Activated CD4-positive, alpha-beta T cell treated with anti-CD3 and anti-CD28 coated beads, Interleukin-2, amount 50 U/mL, for 24 hours (primary cell): ENCODE measurements around the gene RPL18.
"Not testable (repeated sequence)": the region's sequence is repeated elsewhere in the genome, so short reads cannot be mapped to it uniquely, and the experiment has no call there.

Experiments
- DNase-seq, 2 donors: peaks; one replicate each; pipeline ENCODE4 v3.0.0-alpha.2; 2020; ENCODE audit warnings: low read depth in 1 of 2, low spot score in 1 of 2

The RPL18 gene

DNA sequence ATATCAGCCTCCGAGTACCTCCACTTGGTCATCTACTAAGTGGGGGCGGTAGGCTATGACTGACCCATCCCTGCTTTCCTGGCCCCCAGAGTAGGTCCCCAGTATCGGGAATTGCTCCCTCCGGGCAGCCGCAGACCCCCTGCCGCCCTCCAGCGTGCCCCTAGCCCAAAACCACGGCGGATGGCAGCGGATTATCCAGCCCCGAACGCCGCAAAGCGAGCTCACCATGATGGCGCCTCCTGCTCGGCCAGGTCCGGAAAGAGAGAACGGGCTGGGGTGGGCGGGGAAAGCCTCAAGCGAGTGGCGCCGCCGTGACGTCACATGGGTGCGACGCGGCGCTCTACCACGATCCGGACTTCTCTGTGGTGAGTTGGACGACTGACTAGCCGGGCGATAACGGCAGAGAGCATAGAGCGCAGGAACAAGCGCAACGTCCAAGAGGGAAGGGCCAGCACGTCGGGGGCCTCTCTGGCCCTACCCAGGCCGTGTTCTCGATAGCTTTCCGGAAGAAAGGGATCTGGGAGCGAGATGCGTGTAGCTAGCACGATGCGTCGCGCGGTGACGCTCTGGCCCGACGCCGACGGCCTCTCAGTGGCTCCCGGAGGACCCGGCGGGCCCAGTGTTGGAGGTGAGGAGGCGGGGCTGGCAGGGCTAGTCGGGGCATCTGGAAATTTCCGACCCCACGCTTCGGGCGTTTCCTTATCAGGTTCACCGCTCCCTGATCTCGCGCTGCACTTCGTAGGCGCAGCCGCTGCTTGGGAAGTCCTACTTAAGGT, at the start of gene RPL18, which contains the start of gene SPHK2:
Gene RPL18 (minus strand): TSS at position 263 of the 776 bp plus-strand sequence. CDS start 35 bp downstream, at position 228.
Gene SPHK2 (plus strand): TSS at position 591 of the 776 bp plus-strand sequence. CDS start 1,009 bp downstream, outside the sequence.
- peak; percentile 92 to 93 for DNase-seq

DNA sequence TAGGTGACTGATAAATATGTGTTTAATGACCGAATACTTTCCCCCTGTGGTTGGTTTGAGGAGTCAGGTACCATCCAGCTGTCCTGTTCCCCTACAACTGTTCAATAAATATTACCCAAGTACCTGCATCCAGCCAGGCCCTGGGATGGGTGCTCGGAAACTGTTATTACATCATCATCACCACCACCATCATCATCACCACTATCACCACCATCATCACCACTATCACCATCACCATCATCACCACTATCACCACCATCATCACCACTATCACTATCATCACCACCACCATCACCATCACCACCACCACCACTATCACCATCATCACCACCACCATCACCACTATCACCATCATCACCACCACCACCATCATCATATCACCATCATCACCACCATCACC, 49.8 kb upstream of the RPL18 start:
- DNase-seq: no peak

DNA sequence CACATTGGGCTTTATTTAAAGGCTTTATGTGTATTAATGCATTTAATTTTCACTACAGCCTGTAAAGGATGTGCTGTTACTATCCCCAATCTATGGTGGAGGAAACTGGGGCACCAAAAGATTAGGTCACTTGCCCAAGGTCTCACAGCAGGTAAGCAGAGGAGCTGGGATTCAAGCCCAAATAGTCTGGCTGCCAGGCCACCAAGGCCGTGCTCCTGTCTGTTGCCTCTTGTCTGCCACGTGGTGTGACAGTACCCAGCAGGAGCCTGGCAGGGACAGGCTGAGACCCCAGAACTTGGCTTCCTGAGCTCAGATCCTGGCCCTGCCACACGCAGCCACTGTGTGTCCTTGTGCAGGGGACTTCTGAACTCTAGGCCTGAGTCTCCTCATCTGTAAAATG, 49.4 kb upstream of the RPL18 start:
- DNase-seq: no peak

DNA sequence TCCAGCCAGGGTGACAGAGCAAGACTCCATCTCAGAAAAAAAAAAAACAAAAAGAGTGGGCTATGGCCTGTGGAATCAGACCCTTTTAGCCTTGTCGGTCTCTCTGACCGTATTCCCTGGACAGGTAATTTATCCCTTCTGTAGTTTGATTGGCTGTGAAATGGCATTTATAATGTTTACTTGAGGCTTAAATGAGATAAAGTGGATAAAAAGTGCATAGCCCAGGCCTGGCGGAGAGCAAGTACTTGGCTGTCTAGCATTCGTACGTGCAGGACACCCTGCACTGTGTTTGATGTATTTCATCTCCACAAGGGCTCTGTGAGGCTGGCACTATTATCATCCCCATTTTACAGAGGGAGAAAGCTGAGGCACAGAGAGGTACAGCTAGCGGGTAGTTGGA, 46.8 kb upstream of the RPL18 start:
- DNase-seq: no peak

DNA sequence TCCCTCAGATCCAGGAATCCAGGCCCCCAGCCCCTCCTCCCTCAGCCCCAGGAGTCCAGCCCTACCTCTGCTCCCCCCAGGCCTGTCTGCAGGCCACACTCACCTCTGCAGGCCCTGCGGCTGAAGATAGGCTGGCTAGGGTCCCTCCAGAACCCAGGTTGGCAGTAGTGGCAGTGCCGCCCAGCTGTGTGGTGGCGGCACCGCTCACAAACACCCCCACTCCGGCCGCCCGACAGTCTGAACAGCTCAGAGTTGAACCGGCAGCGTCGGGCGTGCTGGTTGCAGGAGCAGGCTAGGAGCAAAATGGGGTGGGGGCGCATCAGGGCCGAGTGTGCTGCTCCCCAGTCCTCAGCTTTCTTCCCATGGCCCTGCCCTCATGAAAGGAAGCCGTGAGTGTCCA, 45.5 kb upstream of the RPL18 start:
- DNase-seq: no peak

DNA sequence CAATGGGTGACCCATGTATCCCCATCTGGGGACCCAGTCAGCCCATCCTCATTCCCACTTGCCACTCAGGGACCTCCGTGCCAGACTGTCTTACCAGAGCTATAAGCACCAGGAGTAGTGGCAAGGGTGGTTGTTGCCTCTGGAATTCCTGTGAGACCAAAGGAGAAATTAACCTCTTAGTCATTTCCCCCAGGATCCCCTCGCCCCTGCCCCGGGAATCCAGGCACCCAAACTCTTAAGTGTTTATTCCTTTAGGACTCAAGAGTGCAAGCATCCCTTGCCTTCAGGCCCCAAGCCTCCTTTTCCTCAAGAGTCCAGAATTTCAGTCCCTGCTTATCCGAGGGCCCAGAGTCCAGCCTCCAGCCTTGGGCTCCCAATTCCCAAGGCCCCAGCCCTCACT, 44.7 kb upstream of the RPL18 start:
- DNase-seq: no peak

DNA sequence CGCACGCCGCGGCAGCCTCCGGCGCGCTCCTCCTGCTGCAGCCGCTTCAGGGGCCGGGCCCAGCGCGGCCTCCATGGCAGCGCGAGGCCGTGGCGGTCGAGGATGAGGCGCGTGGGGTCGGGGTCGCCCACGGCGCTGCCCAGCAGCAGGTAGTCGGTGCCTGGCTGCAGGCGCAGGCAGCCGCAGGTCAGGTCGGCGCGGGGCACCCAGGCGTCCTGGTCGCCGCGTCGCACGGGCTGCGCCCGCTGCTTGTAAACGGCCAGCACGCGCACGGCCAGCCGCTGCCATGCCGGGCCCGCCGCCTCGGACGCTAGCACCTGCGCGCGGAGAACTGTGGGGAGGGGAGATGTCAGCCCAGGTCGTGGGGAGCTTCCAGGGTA, 42.7 kb upstream of the RPL18 start:
- no peak for DNase-seq

DNA sequence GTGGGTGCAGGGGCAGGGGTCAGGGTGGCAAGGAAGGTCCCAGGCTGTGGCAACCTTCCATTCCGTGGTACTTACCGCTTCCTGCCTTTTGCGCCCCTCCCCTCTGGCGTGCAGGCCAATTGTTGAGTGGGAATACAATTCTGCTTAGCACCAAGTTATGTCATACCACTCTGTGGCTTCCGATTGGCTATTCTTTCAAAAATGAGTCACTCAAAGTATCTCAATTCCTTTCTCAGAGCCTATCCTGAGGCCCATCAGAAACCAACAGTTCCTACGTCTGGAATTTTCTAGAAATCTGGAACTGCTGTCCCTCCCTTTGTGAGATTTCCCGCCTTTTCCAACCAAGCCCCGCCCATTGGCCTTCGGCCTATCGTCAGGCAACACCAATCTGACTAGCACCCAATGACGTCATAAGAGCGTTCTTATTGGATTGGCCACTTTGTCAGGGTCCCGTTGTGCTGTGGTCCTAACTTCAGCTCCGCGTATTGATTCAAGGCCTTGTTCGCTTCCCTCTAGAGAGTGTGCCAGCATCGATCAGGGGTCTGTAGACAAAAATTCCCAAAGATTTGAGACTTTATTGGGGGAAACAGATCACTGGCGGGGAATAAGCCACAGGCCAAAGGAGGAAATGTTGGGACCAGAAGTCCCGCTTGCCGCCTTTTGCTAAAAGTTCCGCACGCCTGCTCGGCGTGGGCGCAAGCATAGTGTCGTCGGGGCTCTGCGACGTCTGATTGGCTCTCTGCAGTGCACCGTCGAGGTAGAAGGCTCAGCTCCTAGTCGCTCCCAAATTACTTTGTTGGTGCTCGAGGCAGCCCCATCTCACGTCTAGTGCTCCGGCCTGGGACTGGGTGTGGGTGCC, 42.1 kb upstream of the RPL18 start:
- DNase-seq: peak; percentile 67 to 84

DNA sequence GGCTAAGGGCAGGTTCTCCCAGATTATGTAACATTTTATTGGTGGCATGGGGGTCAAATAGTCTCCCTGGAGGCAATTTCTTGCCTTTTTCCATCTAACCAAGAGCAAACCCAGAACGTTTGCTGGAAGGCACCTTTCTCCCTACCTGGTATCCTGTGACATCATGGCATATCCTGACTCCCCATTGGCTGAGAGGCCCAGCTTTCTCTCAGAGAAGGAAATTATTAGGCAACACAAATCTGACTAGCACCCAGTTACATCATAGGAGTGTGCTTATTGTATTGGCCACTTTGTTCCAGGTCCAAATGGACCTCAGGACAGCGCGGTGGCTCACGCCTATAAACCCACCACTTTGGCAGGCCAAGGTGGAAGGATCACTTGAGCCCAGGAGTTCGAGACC, 40.8 kb upstream of the RPL18 start:
- DNase-seq: no peak

DNA sequence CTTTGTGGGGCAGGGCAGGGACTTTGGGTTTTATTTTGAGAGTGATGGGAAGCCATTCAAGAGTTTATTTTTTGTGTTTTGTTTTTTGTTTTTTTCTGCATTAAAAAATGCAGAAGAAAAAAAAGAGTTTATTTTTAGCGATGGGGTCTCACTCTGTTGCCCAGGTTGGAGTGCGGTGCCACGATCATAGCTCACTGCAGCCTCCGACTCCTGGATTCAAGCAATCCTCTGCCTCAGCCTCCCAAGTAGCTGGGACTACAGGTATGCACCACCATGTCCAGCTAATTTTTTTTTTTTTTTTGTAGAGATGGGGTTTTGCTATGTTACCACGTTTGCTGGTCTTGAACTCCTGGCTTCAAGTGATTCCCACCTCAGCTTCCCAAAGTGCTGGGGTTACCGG, 39.5 kb upstream of the RPL18 start:
- DNase-seq: no peak

DNA sequence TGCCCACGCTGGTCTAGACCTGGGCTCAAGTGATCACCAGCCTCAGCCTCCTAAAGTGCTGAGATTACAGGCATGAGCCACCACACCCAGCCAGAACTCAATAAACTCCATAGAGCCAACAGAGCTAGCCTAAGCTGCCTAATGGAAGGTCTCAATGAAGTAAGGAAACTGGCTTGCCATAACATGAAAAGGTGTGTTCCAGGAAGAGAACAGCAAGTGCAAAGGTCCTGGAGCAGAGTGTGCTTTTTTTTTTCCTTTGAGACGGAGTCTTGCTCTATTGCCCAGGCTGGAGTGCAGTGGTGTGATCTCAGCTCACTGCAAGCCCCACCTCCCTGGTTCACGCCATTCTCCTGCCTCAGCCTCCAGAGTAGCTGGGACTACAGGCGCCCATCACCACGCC, 38.9 kb upstream of the RPL18 start:
- DNase-seq: not testable (repeated sequence)

DNA sequence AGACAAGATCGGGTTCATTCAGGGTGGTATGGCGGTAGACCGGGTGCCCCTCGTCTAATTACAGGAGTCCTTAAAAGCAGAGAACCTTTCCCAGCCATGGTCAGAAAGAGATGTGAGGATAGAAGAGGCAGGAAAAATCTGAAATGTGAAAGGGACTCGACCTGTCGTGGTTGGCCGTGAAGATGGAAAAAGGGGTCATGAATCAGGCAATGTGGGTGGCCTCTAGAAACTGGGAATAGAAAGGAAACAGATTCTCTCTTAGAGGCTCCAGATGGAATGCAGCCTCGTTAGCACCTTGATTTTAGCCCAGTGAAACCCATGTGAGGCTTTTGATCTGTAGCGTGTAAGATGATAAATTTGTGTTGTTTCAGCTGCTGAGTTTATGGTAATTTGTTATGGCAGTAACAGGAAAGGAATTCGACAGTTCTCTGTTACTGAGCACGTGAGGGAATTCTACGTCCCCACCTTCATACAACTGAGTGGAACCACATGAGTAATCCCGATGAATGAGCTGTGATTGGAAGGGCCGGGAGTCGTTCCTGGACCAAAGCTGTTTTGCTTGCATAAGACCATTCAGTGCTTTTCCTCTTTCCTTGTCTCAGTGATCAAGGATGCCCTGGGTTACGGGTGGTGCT, 38.0 kb upstream of the RPL18 start:
- no peak for DNase-seq

DNA sequence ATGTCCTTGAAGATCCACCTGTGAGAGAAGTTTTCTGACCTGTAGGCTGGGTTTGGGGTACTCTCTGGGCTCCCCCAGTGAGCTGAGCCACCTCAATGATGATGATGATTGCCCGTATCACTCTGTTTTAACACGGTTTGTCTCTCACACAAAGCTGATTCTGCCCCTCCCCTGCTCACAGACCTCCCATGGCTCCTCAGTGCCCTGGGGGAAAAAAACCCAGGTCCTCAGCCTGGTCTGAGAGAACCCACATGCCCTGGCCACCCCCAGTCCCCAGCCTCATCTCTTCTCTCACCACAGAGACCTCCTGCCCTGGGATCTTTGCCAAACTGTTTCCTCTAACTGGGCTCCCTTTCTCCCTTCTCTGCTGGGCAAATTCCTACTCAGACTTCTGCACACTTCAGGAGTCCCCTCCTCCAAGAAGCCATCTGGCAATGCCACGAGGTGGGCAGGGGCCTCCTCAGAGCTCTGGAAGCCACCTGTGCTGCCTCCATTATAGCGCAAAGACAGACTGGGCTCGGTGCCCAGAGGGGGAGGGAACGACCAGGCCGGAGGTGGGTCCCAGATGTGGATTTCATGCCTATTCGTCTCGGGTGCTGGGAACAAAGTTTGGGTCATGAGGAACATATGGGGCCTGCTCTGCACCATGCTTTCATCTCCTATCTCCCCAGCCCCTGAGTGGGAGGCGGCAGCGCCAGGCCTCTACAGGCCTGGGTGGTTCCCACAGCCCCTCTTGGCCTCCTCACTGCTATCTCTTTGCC, 35.5 kb upstream of the RPL18 start:
- no peak for DNase-seq

DNA sequence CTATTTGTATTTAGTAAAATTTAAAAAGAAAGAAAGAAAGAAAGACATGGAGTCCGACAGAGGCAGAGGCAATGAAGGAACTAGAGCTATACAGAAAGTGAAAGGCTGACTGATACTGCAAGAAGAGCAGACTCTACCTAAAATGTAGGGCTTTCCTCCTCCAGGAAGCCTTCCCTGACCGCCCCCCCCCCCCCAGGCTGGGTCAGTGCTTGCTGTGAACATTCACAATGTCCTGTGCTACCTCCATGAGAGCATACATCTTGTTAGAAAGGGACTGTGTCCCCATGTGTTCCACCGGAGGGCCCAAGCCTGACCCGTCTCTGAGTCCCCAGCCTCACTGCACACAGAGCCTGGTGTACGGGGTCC, 32.7 kb upstream of the RPL18 start:
- DNase-seq: no peak

DNA sequence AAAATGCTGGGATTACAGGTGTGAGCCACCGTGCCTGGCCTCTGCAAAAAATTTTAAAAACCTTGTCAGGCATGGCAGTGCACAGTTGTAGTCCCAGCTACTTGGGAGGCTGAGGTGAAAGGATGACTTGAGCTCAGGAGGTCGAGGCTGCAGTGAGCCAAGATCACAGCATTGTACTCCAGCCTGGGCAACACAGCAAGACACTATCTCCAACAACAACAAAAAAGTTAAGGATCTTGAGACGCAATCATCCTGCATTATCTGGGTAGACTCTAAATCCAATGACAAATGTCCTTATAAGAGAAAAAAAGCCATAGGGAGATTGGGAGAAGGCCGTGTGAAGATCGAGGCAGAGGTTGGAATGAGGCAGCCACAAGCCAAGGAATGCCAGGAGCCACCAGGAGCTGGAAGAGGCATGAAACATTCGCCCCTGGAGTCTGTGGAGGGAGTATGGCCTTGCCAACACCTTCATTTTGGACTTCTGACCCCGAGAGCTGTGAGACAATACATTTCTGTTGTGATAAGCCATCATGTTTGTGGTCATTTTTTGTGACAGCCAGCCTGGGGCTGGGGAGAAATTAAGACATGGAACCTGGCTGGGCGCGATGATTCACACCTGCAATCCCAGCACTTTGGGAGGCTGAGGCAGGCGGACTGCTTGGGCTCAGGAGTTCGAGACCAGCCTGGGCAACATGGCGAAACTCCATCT, 32.1 kb upstream of the RPL18 start:
- no peak for DNase-seq

DNA sequence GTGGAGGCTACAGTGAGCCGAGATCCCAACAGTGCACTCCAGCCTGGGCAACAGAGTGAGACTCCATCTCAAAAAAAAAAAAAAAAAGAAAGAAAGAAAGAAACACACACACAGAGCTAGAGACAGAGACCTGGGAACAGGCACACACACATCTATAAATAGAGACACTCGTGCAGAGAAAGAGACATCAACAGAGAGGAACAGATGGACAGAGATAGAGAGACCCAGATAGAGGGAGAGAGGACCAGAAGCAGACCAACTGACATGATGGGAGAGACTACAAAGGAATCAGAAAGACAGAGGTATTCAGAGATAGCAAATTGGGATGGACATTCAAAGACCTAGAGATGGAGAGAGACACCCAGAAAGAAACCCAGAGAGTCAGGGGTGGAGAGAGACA, 29.2 kb upstream of the RPL18 start:
- DNase-seq: no peak

DNA sequence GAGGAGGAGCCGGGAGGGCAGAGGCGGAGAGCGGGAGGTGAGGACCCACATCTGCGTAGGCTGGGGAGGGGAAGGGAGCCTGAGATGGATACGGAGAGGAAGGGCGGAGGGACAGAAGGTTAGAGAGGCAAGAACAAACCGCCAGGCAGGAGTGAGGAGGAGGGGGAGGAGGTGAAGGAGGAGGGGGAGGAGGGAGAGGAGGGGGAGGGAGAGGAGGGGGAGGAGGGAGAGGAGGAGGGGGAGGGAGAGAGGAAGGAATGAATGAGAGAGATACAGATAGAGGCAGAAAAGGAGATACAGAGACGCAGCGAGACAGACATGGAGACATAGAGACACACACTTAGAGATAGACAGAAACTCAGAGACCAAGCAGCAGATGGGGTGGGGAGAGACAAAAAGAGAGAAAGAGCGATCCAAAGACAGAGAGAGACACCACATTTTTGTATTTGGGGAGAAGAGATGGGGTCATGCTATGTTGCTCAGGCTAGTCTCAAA, 27.8 kb upstream of the RPL18 start:
- no peak for DNase-seq

DNA sequence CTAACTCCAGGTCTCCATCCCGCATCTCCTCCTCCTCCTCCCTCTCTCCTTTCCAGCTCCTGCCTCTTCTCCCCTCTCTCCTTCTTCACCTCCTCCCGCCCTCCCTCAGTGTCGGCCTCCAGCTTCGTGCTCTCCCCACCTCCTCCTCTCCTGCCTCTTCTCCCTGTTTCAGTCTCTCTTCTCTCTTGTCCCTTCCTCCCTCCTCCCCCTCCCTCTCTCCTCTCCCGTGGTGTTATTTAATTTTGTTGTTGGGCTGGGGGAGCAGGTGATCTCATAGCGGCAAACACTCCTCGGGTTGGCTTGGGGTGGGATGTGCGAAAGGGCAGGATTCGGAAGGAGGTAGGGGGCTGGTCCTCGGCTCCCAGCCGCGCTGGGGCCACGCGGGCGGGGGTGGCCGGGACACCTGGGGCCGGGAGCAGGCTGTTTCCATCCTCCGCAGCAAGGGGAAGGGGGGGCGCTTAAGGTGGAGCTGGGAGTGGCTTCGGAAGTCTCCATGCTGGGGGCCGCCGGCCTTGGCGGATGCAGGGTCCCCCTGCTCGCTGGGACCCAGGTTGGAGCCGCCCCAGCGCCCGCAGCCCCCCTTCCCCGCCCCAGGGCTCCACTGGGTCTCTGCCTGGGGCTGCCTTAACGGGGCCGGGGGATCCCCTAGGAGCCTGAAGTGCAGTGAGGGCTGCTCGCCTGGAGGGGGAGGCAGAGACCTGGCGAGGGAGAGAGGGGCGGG, 27.2 kb upstream of the RPL18 start, which contains the start of gene CA11:
Gene CA11 (minus strand): TSS at position 187 of the 721 bp plus-strand sequence. CDS start 555 bp downstream, outside the sequence.
- DNase-seq: peak; percentile 84 to 85

DNA sequence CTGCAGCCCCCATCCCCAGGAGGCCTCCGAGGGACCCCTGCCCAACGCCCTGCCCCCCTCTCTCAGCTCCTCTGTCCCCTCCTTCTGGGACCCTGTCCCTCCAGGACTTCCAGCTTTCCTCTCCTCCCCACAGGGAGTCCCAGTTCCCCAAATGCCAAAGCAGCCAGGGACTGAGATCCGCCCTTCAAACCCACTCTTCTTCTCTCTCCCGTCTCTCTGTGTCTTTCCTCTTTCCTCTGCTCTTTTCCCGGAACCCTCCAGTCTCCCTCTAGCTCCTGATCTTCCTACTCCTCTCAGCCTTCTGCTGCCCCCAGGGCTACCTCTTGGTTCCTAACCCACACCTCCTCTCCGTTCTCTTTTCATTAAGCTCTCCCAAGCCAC, 26.6 kb upstream of the RPL18 start:
- no peak for DNase-seq
